Measurements from ENCODE around the gene HOXC9.

The HOXC9 gene

GRCh38 chr12:54051874-54052437, 52.0 kb downstream of the HOXC9 start:
- no peak overlapping the region for H3K9ac ChIP-seq (ENCODE audit: low read depth, low read length)
- no peaks in the 10 kb centered on the region for H3K79me2 ChIP-seq (ENCODE audit: insufficient read depth, low read length)
- no peak overlapping the region for H3K4me3 ChIP-seq (ENCODE audit: low read depth in 1 of 2, low read length in 2 of 2)
- H3K4me2 ChIP-seq (ENCODE audit: insufficient read depth, low read length) = no peak overlapping the region
- H3K36me3 ChIP-seq (ENCODE audit: insufficient read depth, low read length) = no peaks in the 10 kb centered on the region
- no peak for TF ChIP-seq EZH2 (IDR thresholded peaks at IDR 0.05; ENCODE audit: borderline replicate concordance, low read depth, low read length, severe bottlenecking)
- TF ChIP-seq, protein P1, sequence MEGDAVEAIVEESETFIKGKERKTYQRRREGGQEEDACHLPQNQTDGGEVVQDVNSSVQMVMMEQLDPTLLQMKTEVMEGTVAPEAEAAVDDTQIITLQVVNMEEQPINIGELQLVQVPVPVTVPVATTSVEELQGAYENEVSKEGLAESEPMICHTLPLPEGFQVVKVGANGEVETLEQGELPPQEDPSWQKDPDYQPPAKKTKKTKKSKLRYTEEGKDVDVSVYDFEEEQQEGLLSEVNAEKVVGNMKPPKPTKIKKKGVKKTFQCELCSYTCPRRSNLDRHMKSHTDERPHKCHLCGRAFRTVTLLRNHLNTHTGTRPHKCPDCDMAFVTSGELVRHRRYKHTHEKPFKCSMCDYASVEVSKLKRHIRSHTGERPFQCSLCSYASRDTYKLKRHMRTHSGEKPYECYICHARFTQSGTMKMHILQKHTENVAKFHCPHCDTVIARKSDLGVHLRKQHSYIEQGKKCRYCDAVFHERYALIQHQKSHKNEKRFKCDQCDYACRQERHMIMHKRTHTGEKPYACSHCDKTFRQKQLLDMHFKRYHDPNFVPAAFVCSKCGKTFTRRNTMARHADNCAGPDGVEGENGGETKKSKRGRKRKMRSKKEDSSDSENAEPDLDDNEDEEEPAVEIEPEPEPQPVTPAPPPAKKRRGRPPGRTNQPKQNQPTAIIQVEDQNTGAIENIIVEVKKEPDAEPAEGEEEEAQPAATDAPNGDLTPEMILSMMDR (IDR thresholded peaks at IDR 0.05; ENCODE audit: borderline replicate concordance, extremely low read depth, low read length, poor library complexity, severe bottlenecking) = no peak
- H3K4me1 ChIP-seq (ENCODE audit: insufficient read depth, low read length) = 0 out of 2 replicates have a peak, but pooled peaks cover 6% of the 10 kb centered on the region
- DNase-seq = no peak
- no peak overlapping the region for H3K27ac ChIP-seq (ENCODE audit: low read length)
- H4K20me1 ChIP-seq (ENCODE audit: insufficient read depth, low read length) = no peaks in the 10 kb centered on the region
- peaks cover 48% of the 10 kb centered on the region for H3K27me3 ChIP-seq (ENCODE audit: insufficient read depth, low read length, poor library complexity)
- ATAC-seq (ENCODE audit: insufficient read depth, low read depth) = no peak
- H2AFZ ChIP-seq (ENCODE audit: low read depth, low read length) = no peak overlapping the region
- no peaks in the 10 kb centered on the region for H3K9me3 ChIP-seq (ENCODE audit: insufficient read depth, low read length, severe bottlenecking)

GRCh38 chr12:54052438-54053002, 52.6 kb downstream of the HOXC9 start:
- Histone ChIP-seq H4K20me1 (ENCODE audit: insufficient read depth, low read length) (no peaks in the 10 kb centered on the region), H3K9ac (ENCODE audit: low read depth, low read length) (no peak overlapping the region), H2AFZ (ENCODE audit: low read depth, low read length) (no peak overlapping the region), H3K4me3 (ENCODE audit: low read depth in 1 of 2, low read length in 2 of 2) (no peak overlapping the region), H3K27me3 (ENCODE audit: insufficient read depth, low read length, poor library complexity) (peaks cover 50% of the 10 kb centered on the region), H3K9me3 (ENCODE audit: insufficient read depth, low read length, severe bottlenecking) (no peaks in the 10 kb centered on the region), H3K27ac (ENCODE audit: low read length) (no peak overlapping the region), H3K4me1 (ENCODE audit: insufficient read depth, low read length) (0 out of 2 replicates have a peak, but pooled peaks cover 6% of the 10 kb centered on the region), H3K79me2 (ENCODE audit: insufficient read depth, low read length) (no peaks in the 10 kb centered on the region), H3K4me2 (ENCODE audit: insufficient read depth, low read length) (no peak overlapping the region), H3K36me3 (ENCODE audit: insufficient read depth, low read length) (no peaks in the 10 kb centered on the region)
- no peak for DNase-seq
- no peak for ATAC-seq (ENCODE audit: insufficient read depth, low read depth)
- no peak for TF ChIP-seq EZH2 (IDR thresholded peaks at IDR 0.05; ENCODE audit: borderline replicate concordance, low read depth, low read length, severe bottlenecking)
- TF ChIP-seq, protein P1 (IDR thresholded peaks at IDR 0.05; ENCODE audit: borderline replicate concordance, extremely low read depth, low read length, poor library complexity, severe bottlenecking) = no peak
